K562 (cell line): ENCODE results near the gene IKBKE. TPM values are rescaled to one million over a fixed set of nuclear protein-coding genes. Genes with fewer than 3 reads are reported as not detected.

Experiments
- BMI1 ChIP-seq: fragments of 150-350 bp; IDR thresholded peaks from 2 replicates; pipeline ENCODE4 v1.6.1; 2014; ENCODE audit warnings: low read length
- CUX1 ChIP-seq: fragments of 200-800 bp; sonication (Bioruptor generic); IDR thresholded peaks from 2 replicates; pipeline ENCODE4 v1.6.1; 2016; ENCODE audit warnings: missing genetic modification characterization, missing compliant biosample characterization
- KAT8 ChIP-seq: fragments of 450-650 bp; IDR thresholded peaks from 2 replicates; pipeline ENCODE4 v1.6.1; 2016; ENCODE audit warnings: low read depth, mild to moderate bottlenecking
- MCM5 ChIP-seq: fragments of 450-650 bp; IDR thresholded peaks from 2 replicates; pipeline ENCODE4 v1.6.1; 2016; ENCODE audit warnings: low read depth
- MITF ChIP-seq: IDR thresholded peaks from 2 replicates; pipeline ENCODE4 v1.6.1; 2014; ENCODE audit warnings: antibody characterized with exemption
- MTA3 ChIP-seq: fragments of 450-650 bp; formaldehyde crosslinking; IDR thresholded peaks from 2 replicates; pipeline ENCODE4 v1.6.1; 2017; ENCODE audit warnings: mild to moderate bottlenecking, borderline replicate concordance
- PCBP2 ChIP-seq: fragments of 200-400 bp; formaldehyde crosslinking; IDR thresholded peaks from 2 replicates; pipeline ENCODE4 v1.6.1; 2018; ENCODE audit warnings: low read length, low read depth, mild to moderate bottlenecking, moderate library complexity; ENCODE audit not compliant: poor library complexity, severe bottlenecking
- PHB ChIP-seq: fragments of 250-450 bp; sonication (Bioruptor Pico); IDR thresholded peaks from 2 replicates; pipeline ENCODE4 v1.5.0; 2021
- PHF8 ChIP-seq: fragments of 200-600 bp; sonication (generic); IDR thresholded peaks from 2 replicates; pipeline ENCODE4 v1.6.1; 2012; ENCODE audit warnings: mixed run types, mild to moderate bottlenecking, inconsistent platforms, low read length, moderate library complexity, borderline replicate concordance
- PHTF2 ChIP-seq: fragments of 250-450 bp; sonication (Bioruptor Pico); IDR thresholded peaks from 2 replicates; pipeline ENCODE4 v1.5.0; 2021; ENCODE audit warnings: mild to moderate bottlenecking
- STAG1 ChIP-seq: sonication (generic); formaldehyde crosslinking; IDR thresholded peaks from 2 replicates; pipeline ENCODE4 v1.5.0; 2020; ENCODE audit warnings: missing genetic modification reagents, borderline replicate concordance
- TRIM28 ChIP-seq: fragments of 450-650 bp; IDR thresholded peaks from 2 replicates; pipeline ENCODE4 v1.6.1; 2017
- XRCC5 ChIP-seq: fragments of 200-400 bp; formaldehyde crosslinking; IDR thresholded peaks from 2 replicates; pipeline ENCODE4 v1.6.1; 2017; ENCODE audit warnings: low read depth, mild to moderate bottlenecking, low read length
- ZNF175 ChIP-seq: fragments of 200-800 bp; sonication (Bioruptor generic); IDR thresholded peaks from 2 replicates; pipeline ENCODE4 v1.6.1; 2016; ENCODE audit warnings: low read depth, mild to moderate bottlenecking, missing genetic modification characterization, missing compliant biosample characterization
- polyA plus RNA-seq, 8 experiments: library from polyadenylated mRNA; depleted of rRNA in 4 of 8; stranded (reverse) in 5 of 8; unstranded in 3 of 8; fragments of >200 nt; fragmentation: Nextera tagmentation in 2 of 8; fragmentation: Illumina TruSeq in 1 of 8; extraction: Ambion mirVana in 2 of 8; extraction: Trizol in 1 of 8; gene quantifications; 2 replicates each; pipeline versions ENCODE4 v1.2.1 to v1.2.3, GENCODE V29; 2011 to 2014; ENCODE audit warnings: inconsistent platforms in 1 of 8, missing spikeins in 1 of 8
- total RNA-seq, 7 experiments: library from RNA; depleted of rRNA in 6 of 7; stranded (reverse); fragments of >200 nt in 6 of 7; fragmentation: Illumina TruSeq in 2 of 7; extraction: Trizol in 2 of 7; gene quantifications; 2 replicates each; pipeline versions ENCODE4 v1.2.1 to v1.2.3, GENCODE V29; 2011 to 2021; ENCODE audit warnings: low replicate concordance in 1 of 7
- TF ChIP-seq, protein P1 (sequence below): fragments of 450-650 bp; IDR thresholded peaks from 2 replicates; pipeline ENCODE4 v1.6.1; 2016; ENCODE audit warnings: low read depth, mild to moderate bottlenecking, moderate library complexity
- TF ChIP-seq, protein P2 (sequence below): fragments of 250-450 bp; sonication (Bioruptor Pico); IDR thresholded peaks from 2 replicates; pipeline ENCODE4 v1.5.1; 2021; ENCODE audit warnings: mild to moderate bottlenecking
- TF ChIP-seq, protein P3 (sequence below), 2 experiments: fragments of 450-650 bp; conservative IDR thresholded peaks; 2 replicates each; pipeline ENCODE4 v1.6.1; 2017; ENCODE audit warnings: mild to moderate bottlenecking in 2 of 2, moderate library complexity in 2 of 2

The IKBKE gene
- total and polyA plus RNA-seq, 9 of the 15 experiments (the other 6 are each of a cell fraction or from before 2014, with no cell fraction given), result 2.3 to 9.0 (median 4.8) TPM

DNA sequence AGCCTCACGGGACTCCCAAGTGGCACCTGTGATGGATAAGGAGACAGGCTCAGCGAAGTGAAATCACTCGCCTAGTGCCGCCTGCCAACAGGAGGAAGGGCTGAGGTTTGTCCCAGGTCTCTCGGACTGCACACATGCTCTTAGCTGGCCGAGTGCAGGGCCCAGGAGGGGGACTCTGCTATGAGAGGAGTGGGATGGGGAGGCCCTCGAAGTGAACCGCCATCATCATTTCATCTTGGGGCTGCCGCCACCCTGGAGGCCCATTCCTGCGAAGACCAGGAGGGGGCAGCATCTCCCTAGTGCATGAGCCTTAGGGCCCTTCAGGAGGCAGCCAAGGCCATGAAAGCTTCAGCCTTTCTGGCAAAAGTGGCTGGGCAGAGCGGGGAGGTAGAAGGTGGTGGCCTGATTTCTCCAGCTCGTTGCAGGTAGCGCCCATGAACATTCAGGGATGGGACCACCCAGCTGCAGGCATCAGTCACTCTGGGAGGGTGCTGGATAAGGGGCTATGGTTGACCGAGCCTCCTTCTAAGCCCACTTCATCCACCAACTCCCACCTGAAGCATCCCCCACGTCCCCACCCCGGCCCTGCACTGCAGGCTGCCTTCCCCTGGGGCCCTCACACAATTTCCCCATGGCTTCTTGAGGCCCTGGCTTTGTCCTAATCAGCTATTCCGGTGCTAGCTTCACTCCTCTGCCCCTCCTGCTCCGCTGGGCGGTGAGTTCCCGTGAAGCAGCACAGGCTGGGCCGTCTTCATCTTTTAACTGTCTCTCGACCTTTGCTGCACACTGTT is 19.9 kb downstream of the IKBKE start (continued):
- TF ChIP-seq PHTF2 (CRISPR knock-in tag) (no peak), MCM5 (no peak), CUX1 (no peak), XRCC5 (peak; percentile 79; the same call in 1 of the 2 replicates), BMI1 (no peak), PHF8 (no peak; the same call in 1 of the 2 replicates), KAT8 (no peak), PCBP2 (no peak), MTA3 (peak; percentile 42; the same call in 1 of the 2 replicates), ZNF175 (CRISPR knock-in tag) (peak; percentile 27; the same call in 1 of the 2 replicates), MITF (no peak), TRIM28 (no peak), STAG1 (CRISPR knock-in tag) (peak; percentile 99), PHB (CRISPR knock-in tag) (no peak)
- TF ChIP-seq, protein P1, sequence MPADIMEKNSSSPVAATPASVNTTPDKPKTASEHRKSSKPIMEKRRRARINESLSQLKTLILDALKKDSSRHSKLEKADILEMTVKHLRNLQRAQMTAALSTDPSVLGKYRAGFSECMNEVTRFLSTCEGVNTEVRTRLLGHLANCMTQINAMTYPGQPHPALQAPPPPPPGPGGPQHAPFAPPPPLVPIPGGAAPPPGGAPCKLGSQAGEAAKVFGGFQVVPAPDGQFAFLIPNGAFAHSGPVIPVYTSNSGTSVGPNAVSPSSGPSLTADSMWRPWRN, result no peak
- TF ChIP-seq, protein P2, sequence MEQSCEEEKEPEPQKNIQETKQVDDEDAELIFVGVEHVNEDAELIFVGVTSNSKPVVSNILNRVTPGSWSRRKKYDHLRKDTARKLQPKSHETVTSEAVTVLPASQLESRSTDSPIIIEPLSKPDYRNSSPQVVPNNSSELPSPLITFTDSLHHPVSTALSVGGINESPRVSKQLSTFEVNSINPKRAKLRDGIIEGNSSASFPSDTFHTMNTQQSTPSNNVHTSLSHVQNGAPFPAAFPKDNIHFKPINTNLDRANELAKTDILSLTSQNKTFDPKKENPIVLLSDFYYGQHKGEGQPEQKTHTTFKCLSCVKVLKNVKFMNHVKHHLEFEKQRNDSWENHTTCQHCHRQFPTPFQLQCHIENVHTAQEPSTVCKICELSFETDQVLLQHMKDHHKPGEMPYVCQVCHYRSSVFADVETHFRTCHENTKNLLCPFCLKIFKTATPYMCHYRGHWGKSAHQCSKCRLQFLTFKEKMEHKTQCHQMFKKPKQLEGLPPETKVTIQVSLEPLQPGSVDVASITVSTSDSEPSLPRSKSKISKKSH (CRISPR knock-in tag), result no peak
- TF ChIP-seq, protein P3, sequence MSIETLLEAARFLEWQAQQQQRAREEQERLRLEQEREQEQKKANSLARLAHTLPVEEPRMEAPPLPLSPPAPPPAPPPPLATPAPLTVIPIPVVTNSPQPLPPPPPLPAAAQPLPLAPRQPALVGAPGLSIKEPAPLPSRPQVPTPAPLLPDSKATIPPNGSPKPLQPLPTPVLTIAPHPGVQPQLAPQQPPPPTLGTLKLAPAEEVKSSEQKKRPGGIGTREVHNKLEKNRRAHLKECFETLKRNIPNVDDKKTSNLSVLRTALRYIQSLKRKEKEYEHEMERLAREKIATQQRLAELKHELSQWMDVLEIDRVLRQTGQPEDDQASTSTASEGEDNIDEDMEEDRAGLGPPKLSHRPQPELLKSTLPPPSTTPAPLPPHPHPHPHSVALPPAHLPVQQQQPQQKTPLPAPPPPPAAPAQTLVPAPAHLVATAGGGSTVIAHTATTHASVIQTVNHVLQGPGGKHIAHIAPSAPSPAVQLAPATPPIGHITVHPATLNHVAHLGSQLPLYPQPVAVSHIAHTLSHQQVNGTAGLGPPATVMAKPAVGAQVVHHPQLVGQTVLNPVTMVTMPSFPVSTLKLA (conservative IDR thresholded peaks at IDR 0.05), result 0 out of 4 replicates have a peak, but pooled peaks of 1 of the 2 experiments have one; percentile 11
